Esophagus squamous epithelium (tissue), 4 donors: ENCODE results near the gene GALNTL6.

Experiments used
- POLR2A ChIP-seq, 4 donors: fragments of 450-650 bp; IDR thresholded peaks; one replicate each; pipeline ENCODE4 v1.6.1; 2017; ENCODE audit warnings: antibody characterized with exemption in 4 of 4, mild to moderate bottlenecking in 4 of 4, moderate library complexity in 3 of 4
- TF ChIP-seq, protein P1 (sequence below), 6 experiments: fragments of 450-650 bp in 4 of 6; fragments of 200-600 bp in 2 of 6; sonication (generic) in 2 of 6; IDR thresholded peaks; one replicate each; pipeline ENCODE4 v1.5.1; 2016 to 2019; ENCODE audit warnings: antibody characterized with exemption in 6 of 6, mild to moderate bottlenecking in 4 of 6, moderate library complexity in 4 of 6

DNA sequence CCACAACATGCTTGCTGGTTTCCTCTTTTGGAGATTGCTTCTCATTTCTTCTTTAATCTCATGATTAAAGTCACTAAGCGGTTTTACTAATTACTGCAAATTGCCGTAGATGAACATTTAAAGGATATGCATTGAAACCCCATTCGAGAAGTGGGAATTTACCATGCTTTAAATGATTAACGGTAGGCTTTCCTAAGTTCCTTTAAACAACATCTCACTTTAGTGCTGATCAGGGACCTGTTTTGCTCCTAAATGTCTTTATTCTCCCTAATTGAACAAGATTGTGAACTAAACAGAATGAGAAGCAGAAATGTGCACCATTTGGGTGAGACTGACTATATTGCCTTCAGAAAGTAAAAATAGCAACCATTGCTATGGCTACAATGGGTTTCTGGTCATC, 430.3 kb downstream of the GALNTL6 start:
- TF ChIP-seq, protein P1, sequence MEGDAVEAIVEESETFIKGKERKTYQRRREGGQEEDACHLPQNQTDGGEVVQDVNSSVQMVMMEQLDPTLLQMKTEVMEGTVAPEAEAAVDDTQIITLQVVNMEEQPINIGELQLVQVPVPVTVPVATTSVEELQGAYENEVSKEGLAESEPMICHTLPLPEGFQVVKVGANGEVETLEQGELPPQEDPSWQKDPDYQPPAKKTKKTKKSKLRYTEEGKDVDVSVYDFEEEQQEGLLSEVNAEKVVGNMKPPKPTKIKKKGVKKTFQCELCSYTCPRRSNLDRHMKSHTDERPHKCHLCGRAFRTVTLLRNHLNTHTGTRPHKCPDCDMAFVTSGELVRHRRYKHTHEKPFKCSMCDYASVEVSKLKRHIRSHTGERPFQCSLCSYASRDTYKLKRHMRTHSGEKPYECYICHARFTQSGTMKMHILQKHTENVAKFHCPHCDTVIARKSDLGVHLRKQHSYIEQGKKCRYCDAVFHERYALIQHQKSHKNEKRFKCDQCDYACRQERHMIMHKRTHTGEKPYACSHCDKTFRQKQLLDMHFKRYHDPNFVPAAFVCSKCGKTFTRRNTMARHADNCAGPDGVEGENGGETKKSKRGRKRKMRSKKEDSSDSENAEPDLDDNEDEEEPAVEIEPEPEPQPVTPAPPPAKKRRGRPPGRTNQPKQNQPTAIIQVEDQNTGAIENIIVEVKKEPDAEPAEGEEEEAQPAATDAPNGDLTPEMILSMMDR (IDR thresholded peaks at IDR 0.05) = no peak
- TF ChIP-seq POLR2A (IDR thresholded peaks at IDR 0.05) = no peak
